ENCODE measurements around the gene ATG2B.

ATG2B gene, protein sequence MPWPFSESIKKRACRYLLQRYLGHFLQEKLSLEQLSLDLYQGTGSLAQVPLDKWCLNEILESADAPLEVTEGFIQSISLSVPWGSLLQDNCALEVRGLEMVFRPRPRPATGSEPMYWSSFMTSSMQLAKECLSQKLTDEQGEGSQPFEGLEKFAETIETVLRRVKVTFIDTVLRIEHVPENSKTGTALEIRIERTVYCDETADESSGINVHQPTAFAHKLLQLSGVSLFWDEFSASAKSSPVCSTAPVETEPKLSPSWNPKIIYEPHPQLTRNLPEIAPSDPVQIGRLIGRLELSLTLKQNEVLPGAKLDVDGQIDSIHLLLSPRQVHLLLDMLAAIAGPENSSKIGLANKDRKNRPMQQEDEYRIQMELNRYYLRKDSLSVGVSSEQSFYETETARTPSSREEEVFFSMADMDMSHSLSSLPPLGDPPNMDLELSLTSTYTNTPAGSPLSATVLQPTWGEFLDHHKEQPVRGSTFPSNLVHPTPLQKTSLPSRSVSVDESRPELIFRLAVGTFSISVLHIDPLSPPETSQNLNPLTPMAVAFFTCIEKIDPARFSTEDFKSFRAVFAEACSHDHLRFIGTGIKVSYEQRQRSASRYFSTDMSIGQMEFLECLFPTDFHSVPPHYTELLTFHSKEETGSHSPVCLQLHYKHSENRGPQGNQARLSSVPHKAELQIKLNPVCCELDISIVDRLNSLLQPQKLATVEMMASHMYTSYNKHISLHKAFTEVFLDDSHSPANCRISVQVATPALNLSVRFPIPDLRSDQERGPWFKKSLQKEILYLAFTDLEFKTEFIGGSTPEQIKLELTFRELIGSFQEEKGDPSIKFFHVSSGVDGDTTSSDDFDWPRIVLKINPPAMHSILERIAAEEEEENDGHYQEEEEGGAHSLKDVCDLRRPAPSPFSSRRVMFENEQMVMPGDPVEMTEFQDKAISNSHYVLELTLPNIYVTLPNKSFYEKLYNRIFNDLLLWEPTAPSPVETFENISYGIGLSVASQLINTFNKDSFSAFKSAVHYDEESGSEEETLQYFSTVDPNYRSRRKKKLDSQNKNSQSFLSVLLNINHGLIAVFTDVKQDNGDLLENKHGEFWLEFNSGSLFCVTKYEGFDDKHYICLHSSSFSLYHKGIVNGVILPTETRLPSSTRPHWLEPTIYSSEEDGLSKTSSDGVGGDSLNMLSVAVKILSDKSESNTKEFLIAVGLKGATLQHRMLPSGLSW (N-terminal part only)

GRCh38 chr14:96362965-96363750 lies at the start of gene ATG2B, which contains the start of gene GSKIP:
ATG2B (minus strand) TSS chr14:96363341; CDS start chr14:96362976, 365 bp downstream.
GSKIP (plus strand) TSS chr14:96363526; CDS start chr14:96382248, 18,722 bp downstream.
- peak; percentile 94 for DNase-seq (ENCODE audit: low spot score)

DNA sequence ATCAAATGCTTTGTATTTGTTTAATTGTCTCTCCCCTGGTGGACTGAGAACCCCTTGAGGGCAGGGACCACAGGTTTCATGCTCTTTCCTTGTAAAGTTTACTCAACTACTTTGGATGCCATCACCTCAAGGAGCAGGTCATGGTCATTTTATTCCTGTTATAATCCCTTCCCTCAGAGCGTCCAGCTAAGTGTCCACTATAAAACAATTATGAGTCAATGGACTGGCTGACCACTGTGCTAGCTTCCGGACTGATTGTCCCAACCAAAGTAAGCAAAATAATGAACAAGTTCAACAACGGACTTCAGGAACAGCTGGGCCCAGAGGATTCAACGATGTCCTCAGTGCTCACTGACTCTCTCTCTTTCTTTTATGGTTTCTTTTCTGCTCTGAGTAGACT lies 47.0 kb upstream of the ATG2B start:
- no peak for DNase-seq (ENCODE audit: low spot score)

DNA sequence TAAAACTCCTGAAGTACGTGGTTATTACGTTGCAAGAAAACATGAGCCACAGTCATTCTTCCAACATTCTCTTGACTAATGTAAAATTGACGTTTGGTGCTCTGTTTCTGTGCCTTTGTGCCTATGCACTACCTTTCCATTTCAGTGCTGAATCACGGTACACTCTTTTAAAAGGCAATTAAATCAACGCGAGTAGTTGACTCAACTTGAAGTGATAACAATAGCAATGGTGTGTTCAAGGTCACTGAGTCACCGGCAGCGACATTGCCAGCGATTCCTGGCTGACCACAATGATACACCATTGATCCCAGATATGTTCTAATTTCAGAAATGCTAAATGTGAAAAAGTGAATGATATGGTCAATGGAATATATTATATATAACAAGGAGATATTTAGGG lies 46.6 kb upstream of the ATG2B start:
- DNase-seq (ENCODE audit: low spot score): no peak

DNA sequence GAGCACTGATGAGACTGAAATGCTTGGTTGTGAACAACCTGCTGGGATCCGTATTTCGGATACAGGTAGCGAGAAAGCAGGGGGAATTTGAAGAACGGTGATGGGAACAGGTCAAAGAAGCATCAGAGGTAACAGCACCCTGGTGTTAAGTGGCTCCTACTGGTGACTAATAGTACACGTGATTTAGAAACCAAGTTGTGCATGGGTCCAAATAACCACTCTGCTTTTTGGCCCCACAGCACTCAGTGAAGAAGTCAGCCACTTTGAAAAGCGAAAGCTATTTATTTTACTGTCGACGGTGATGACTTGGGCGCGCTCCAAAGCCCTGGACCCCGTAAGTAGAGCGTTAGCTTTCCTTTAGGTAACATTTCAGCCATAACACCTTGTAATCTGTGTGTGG lies 45.5 kb upstream of the ATG2B start:
- no peak for DNase-seq (ENCODE audit: low spot score)

GRCh38 chr14:96407935-96408570 lies 44.9 kb upstream of the ATG2B start:
- no peak for DNase-seq (ENCODE audit: low spot score)

GRCh38 chr14:96405677-96406076 lies 42.5 kb upstream of the ATG2B start:
- DNase-seq (ENCODE audit: low spot score): no peak

GRCh38 chr14:96403409-96403808 lies 40.3 kb upstream of the ATG2B start:
- DNase-seq (ENCODE audit: low spot score): no peak

DNA sequence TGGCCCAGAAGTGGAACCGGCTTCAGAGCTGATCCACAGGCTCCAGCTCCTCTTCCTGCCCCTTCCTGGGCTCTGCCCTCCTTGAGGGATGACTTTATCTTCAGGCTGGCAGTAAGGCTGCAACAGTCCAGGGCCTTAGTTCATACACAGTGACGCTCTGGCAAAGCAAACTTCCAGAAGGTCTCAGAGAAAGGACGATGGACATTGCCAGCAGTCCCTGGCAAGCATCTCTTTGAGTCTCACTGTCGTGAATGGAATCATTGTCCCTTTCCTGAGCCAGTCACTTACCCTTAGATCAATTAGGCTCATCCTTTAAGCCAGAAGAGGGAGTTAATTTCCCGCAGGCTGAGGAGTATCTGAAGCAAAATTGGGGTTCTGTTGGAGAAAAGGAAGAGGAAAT lies 37.4 kb upstream of the ATG2B start:
- no peak for DNase-seq (ENCODE audit: low spot score)

DNA sequence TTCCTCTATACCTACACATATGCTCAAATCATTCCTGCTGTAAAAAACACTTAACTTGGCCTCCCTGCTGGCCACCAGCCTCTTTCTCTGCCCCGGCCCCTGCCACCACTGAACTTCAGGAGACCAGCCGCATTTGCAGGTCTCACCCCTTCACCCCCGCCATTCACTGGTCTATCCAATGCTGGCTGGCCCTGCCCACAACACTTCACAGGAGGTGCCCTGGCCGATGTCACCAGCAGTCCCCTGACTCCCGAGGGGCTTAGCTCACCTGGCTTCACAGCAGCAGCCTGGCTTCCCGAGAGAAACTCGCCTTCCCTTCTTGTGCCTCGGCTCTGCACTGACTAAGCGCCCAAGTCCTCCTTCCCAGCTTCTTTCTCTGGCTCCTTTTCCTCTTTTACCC lies 36.3 kb upstream of the ATG2B start:
- DNase-seq (ENCODE audit: low spot score): no peak

GRCh38 chr14:96398921-96399320 lies 35.8 kb upstream of the ATG2B start:
- DNase-seq (ENCODE audit: low spot score): no peak

DNA sequence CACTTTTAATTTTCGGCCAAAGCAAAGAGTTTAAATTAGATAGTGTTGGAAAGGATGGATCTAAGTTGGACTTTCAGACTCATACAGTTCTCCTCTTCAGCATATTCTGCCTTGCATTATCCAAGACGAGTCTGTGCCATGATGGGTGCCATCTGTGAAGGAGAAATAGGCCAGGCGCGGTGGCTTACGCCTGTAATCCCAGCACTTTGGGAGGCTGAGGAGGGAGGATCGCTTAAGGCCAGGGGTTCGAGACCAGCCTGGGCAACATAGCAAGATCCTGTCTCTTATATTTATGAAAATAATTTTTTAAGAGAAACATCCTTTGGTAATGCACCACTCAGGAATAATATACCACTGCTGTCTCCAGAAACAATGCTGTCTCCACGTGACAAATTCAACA lies 35.3 kb upstream of the ATG2B start:
- no peak for DNase-seq (ENCODE audit: low spot score)

DNA sequence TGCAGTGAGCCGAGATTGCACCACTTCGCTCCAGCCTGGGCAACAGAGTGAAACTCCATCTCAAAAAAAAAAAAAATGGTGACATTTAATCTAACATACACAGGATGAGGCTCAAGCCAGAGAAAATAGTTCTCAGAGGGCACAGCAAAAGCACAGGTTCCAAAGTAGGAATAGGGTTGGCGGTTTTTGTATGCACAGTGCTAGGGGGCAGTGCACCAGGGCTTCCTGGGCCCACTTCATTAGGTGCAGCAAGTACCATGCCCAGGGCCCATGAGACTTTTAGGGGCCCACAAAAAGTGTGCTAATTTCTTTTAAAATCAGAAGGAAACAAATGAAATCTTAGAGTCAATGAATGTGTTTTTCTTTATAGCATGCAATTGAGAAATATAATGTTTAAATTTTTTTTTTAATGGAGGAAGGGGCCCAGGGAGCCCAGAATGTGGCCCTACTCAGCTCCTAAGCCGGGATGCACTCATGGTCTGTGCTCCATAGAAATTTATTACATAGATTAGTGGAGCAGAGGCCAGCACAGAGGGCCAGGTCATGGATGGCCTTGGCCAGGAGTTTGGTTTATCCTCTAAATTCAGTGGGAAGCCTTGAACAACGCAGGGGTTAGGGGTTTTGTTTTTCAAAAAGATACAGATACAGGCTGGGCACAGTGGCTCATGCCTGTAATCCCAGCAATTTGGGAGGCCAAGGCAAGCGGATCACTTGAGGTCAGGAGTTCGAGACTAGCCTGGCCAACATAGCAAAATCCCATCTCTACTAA lies 31.1 kb upstream of the ATG2B start:
- DNase-seq (ENCODE audit: low spot score): no peak

- DNase-seq (ENCODE audit: low spot score): no peak
Measured at GRCh38 chr14:96393071-96393691, 30.0 kb upstream of the ATG2B start.

DNA sequence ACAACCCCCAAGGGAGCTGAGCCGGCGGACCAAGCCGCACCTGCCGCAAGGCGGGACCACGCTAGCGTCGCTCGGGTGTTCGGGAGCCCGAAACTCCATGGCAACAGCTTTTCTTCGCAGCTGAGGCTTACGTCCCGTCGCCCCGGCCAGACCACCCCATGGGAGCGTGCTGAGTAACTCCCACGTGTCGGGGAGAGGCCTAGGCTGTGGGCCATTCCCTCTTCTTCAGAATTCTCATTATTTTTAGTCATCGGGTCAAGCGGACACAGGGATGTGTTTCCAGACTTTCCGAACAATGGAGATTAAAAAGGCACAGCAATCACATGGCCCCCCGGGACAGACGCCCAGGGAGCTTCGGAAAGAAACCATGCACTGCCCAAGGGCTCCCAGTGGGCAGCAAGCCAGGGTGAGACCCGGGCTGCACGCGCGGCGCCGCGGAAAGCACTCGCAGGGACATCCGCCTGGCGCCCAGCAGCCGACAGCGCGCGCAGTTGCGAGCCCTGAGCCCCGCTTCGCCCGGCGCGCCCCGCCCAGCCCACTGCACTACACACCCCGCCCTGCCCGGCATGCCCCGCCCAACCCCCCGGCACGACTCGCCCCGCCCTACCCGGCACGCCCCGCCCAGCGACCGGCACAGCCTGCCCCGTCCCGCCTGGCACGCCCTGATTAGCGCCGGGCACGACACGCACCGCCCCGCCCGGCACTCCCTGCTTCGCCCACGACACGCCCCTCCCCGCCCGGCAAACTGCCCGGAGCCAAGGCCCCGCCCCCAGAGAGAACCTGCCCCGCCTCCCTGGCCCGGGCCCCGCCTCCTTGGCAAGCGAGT lies 28.4 kb upstream of the ATG2B start:
- DNase-seq (ENCODE audit: low spot score): peak; percentile 99

DNA sequence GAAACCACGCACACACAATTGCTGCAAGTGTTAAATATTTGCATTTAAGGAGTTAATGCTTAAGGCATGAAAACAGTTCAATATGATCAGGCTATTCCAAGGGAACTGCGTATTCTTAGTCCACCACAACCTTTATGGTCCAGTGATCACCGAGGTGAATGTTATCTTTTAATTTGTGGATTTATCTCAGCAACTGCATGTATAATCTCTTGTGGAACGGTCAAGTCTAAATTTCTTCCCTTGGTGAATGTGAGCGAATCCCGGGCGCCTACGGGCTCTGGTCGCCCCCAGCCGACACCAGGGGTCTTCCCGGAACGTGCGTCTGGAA lies 27.8 kb upstream of the ATG2B start:
- DNase-seq (ENCODE audit: low spot score): no peak

DNA sequence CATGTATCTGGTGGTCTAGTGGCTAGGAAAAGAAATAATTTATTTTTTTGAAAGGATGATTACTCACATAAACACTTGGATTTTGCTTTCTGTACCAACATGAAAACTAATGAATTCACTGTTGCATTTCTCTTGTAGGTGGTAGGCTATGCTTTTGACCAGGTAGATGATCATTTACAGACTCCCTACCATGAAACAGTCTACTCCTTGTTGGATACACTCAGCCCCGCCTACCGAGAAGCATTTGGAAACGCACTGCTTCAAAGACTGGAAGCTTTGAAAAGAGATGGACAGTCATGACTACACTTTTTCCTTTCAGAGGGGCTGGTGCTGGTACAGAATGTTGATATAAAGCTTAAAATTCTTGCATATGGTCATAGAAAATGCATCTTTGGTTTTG lies 22.2 kb upstream of the ATG2B start:
- DNase-seq (ENCODE audit: low spot score): no peak

DNA sequence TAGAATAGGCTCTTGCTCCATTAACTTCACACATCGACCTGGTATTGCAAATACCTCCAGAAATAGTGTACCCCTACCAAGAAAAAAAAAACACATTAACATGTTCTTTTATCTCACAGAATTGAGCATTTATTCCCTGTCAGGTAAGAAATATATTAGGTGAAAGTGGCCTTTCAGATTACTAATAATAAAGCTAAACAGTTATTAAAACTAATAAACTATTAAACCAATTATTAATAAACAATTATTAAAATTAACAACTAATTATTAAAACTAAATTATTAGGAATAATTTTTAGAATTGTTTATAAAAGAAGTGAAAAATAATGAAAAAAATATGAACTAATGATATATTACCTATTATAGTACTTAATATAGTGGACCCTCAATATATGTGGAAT lies 21.6 kb upstream of the ATG2B start:
- no peak for DNase-seq (ENCODE audit: low spot score)

- no peak for DNase-seq (ENCODE audit: low spot score)
Measured at GRCh38 chr14:96384053-96384452, 20.9 kb upstream of the ATG2B start.

GRCh38 chr14:96383445-96383844 lies 20.3 kb upstream of the ATG2B start:
- DNase-seq (ENCODE audit: low spot score): no peak
